Kidney (tissue), 14 donors: ENCODE results near the gene OR11L1. TPM values are rescaled to one million over a fixed set of nuclear protein-coding genes. Genes with fewer than 3 reads are reported as not detected.

Experiments
- DNase-seq, 5 donors: peaks; one replicate each; pipeline ENCODE4 v3.0.0-alpha.2; 2013 to 2020
- FAIRE-seq: peaks from 2 replicates; lab custom pipeline; 2012; peaks lifted over from hg19 to GRCh38; lab: Jason Lieb, UNC
- H3K27ac ChIP-seq, 2 donors: one replicate each; pipeline ENCODE4 v1.7.0; 2013; ENCODE audit warnings: low read depth in 2 of 2, low read length in 2 of 2, inconsistent platforms in 1 of 2
- H3K27me3 ChIP-seq: one replicate; pipeline ENCODE4 v1.7.1; 2013; ENCODE audit warnings: low read length, inconsistent platforms; ENCODE audit not compliant: control insufficient read depth, insufficient read depth
- H3K36me3 ChIP-seq, 3 donors: one replicate each; pipeline versions ENCODE4 v1.7.0 to v1.7.1; 2013; ENCODE audit warnings: low read length in 3 of 3, control low read depth in 1 of 3, inconsistent platforms in 1 of 3; ENCODE audit not compliant: insufficient read depth in 3 of 3, control insufficient read depth in 2 of 3
- H3K4me1 ChIP-seq, 3 donors: one replicate each; pipeline versions ENCODE4 v1.7.0 to v1.7.1; 2013; ENCODE audit warnings: low read length in 3 of 3, inconsistent platforms in 1 of 3, low read depth in 1 of 3; ENCODE audit not compliant: control insufficient read depth in 2 of 3, insufficient read depth in 2 of 3
- H3K4me3 ChIP-seq, 3 donors: one replicate each; pipeline versions ENCODE4 v1.7.0 to v1.8.1; 2013; ENCODE audit warnings: low read length in 3 of 3, control low read depth in 1 of 3, inconsistent platforms in 1 of 3
- H3K9ac ChIP-seq, 3 donors: one replicate each; pipeline versions ENCODE4 v1.7.0 to v1.7.1; 2013; ENCODE audit warnings: low read length in 3 of 3, control low read depth in 1 of 3, inconsistent platforms in 1 of 3
- H3K9me3 ChIP-seq, 3 donors: one replicate each; pipeline versions ENCODE4 v1.7.0 to v1.7.1; 2013; ENCODE audit warnings: low read length in 3 of 3, control low read depth in 1 of 3, inconsistent platforms in 1 of 3; ENCODE audit not compliant: control insufficient read depth in 2 of 3, insufficient read depth in 1 of 3
- CTCF ChIP-seq: IDR thresholded peaks from 3 replicates; pipeline ENCODE4 v1.5.1; 2012; ENCODE audit warnings: mild to moderate bottlenecking, moderate library complexity, borderline replicate concordance; ENCODE audit not compliant: insufficient read depth; ENCODE audit errors: extremely low read depth
- intact Hi-C: fragments of 100-400 bp; cut with DNase I; formaldehyde crosslinking; loops from one replicate; pipeline ENCODE4 v1.11.1; 2022
- polyA plus RNA-seq: library from polyadenylated mRNA; stranded (reverse); fragments of 350-450 nt; fragmentation: Illumina TruSeq; extraction: RNeasy Lipid Tissue Mini Kit (QIAGEN cat#74804); gene quantifications from one replicate; pipeline ENCODE4 v1.2.3, GENCODE V29; 2014; ENCODE audit warnings: low read depth, low replicate concordance; ENCODE audit not compliant: insufficient read depth
- total RNA-seq: library from RNA; stranded (reverse); fragmentation: NEBNext Ultra II Directional; extraction: Animal tissue kit (Norgen Biotek cat#: 25700); gene quantifications from one replicate; pipeline ENCODE4 v1.2.1, GENCODE V29; 2021
- donor health status: control.
- donor health status: control.
- donor health status: control.
- donor health status: control.
- donor health status: control.
- donor health status: DM: yes; HTN: yes; CAD: no.
- donor health status: Normal renal cell carcinoma (clear cell type).

OR11L1 gene
- total and polyA plus RNA-seq, 2 donors from 2014 or later, result not detected

DNA sequence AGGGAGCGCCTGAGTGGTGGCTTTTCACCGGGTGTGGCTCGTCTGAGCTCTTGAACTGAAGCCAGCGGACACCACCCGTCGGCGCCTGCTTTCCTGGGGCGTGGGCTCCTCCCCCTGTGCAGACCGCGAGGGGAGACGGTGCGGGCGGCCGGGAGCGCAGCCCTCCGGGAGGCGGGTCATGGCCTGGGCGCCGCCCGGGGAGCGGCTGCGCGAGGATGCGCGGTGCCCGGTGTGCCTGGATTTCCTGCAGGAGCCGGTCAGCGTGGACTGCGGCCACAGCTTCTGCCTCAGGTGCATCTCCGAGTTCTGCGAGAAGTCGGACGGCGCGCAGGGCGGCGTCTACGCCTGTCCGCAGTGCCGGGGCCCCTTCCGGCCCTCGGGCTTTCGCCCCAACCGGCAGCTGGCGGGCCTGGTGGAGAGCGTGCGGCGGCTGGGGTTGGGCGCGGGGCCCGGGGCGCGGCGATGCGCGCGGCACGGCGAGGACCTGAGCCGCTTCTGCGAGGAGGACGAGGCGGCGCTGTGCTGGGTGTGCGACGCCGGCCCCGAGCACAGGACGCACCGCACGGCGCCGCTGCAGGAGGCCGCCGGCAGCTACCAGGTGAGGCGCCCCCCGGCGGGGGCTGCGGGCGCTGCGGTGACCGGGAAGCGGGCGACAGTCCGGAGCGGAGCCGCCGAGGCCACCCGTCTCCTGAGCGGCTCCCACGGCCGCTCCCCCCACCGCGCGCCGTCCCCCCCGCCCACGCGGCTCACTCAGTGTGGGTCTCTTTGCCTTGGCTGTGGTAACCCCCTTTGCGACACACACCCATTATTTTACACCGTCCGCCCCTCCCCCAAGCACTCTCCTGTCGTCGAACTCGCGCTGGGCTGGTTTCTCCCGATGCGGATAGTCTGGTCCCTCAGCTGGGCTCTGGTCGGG lies 15.6 kb upstream of the OR11L1 start, which contains the start of gene TRIM58:
Gene TRIM58 (plus strand): TSS at position 119 of the 916 bp plus-strand sequence. CDS start 60 bp downstream, at position 179.
- TF ChIP-seq CTCF, result no peak
- peak; percentile 50 to 65 (median 55) for DNase-seq
- intact Hi-C loops, result no loop called here
- Histone ChIP-seq H3K9ac (no peak within 1 kb of the TSS), H3K4me3 (no peak within 1 kb of the TSS), H3K9me3 (no peaks in the 10 kb centered on the region), H3K4me1 (no peaks in the 10 kb centered on the region), H3K27ac (no peak within 1 kb of the TSS), H3K36me3 (no peaks in the 10 kb centered on the region), H3K27me3 (peaks cover 3% of the 10 kb centered on the region)
- no peak for FAIRE-seq

GRCh38 chr1:247855911-247856310 lies 14.2 kb upstream of the OR11L1 start:
- H3K9ac ChIP-seq, result no peak overlapping the region
- intact Hi-C loops, result no loop called here
- peaks cover 3% of the 10 kb centered on the region for H3K27me3 ChIP-seq
- no peaks in the 10 kb centered on the region for H3K4me1 ChIP-seq
- H3K27ac ChIP-seq, result no peak overlapping the region
- FAIRE-seq, result no peak
- TF ChIP-seq CTCF, result no peak
- no peaks in the 10 kb centered on the region for H3K9me3 ChIP-seq
- H3K36me3 ChIP-seq, result no peaks in the 10 kb centered on the region
- H3K4me3 ChIP-seq, result no peak overlapping the region
- no peak for DNase-seq

DNA sequence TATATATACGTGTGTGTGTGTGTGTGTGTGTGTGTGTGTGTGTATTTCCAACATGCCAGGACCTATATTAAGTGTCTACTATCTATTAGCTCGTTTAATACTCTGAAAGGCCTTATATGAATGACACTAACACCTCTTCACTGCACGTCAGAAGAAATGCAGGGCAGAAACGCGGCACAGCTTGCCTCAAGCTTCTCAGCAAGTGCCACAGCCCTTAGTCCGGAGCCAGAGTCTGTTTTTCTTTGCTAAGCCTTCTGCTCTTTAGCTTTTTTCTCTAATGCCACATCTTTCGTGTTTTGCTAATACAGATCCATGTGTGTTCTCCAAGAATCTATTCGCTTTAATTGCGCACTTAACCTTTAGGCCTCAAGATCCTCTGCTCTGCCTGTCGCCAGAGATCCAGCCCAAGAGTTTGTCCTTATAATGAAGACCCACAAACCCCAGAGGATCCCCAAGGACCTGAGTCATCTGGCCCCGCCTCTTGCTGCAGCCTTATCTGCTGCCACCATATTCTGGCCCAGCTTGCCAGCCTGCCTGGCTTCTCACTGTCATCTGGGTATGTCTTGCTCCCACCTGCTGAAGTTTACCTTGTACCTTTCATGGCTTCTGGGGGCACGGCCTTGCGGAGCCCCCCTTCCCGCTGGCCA lies 13.3 kb upstream of the OR11L1 start:
- Histone ChIP-seq H3K27ac (no peak overlapping the region), H3K9ac (no peak overlapping the region), H3K36me3 (no peaks in the 10 kb centered on the region), H3K4me3 (no peak overlapping the region), H3K4me1 (no peaks in the 10 kb centered on the region), H3K9me3 (no peaks in the 10 kb centered on the region), H3K27me3 (peaks cover 3% of the 10 kb centered on the region)
- DNase-seq (no peak), FAIRE-seq (no peak)
- TF ChIP-seq CTCF, result no peak
- intact Hi-C loops, result no loop called here
